WTC11 (cell line): ENCODE measurements around the gene OPRM1.

Experiments used
- CREB1 ChIP-seq: sonication (generic); formaldehyde crosslinking; IDR thresholded peaks from 2 replicates; pipeline ENCODE4 v1.8.0; 2023; ENCODE audit warnings: mild to moderate bottlenecking, missing genetic modification reagents
- NFATC4 ChIP-seq: fragments of 250-450 bp; sonication (Bioruptor Pico); IDR thresholded peaks from 2 replicates; pipeline ENCODE4 v1.9.0; 2021; ENCODE audit warnings: mild to moderate bottlenecking
- RELA ChIP-seq: sonication (generic); formaldehyde crosslinking; IDR thresholded peaks from 2 replicates; pipeline ENCODE4 v1.8.1; 2022; ENCODE audit warnings: missing genetic modification reagents, mild to moderate bottlenecking, borderline replicate concordance
- ZNF671 ChIP-seq: fragments of 250-450 bp; sonication (Bioruptor Pico); IDR thresholded peaks from 2 replicates; pipeline ENCODE4 v1.8.0; 2021; ENCODE audit warnings: mild to moderate bottlenecking
- TF ChIP-seq, protein P1 (sequence below): sonication (generic); formaldehyde crosslinking; conservative IDR thresholded peaks from 2 replicates; pipeline ENCODE4 v1.8.1; 2022; ENCODE audit warnings: mild to moderate bottlenecking, missing genetic modification reagents
- TF ChIP-seq, protein P2 (sequence below): fragments of 200-600 bp; IDR thresholded peaks from 2 replicates; pipeline ENCODE4 v1.8.0; 2022; ENCODE audit warnings: antibody characterized with exemption
- TF ChIP-seq, protein P3 (sequence below): sonication (generic); formaldehyde crosslinking; IDR thresholded peaks from 2 replicates; pipeline ENCODE4 v1.8.1; 2022; ENCODE audit warnings: low read depth, missing genetic modification reagents, borderline replicate concordance
- TF ChIP-seq, protein P4 (sequence below): fragments of 250-450 bp; sonication (Bioruptor Pico); IDR thresholded peaks from 2 replicates; pipeline ENCODE4 v1.9.0; 2021; ENCODE audit warnings: mild to moderate bottlenecking
- TF ChIP-seq, protein P5 (sequence below): sonication (generic); formaldehyde crosslinking; IDR thresholded peaks from 2 replicates; pipeline ENCODE4 v1.8.0; 2023; ENCODE audit warnings: missing genetic modification reagents, mild to moderate bottlenecking, borderline replicate concordance

DNA sequence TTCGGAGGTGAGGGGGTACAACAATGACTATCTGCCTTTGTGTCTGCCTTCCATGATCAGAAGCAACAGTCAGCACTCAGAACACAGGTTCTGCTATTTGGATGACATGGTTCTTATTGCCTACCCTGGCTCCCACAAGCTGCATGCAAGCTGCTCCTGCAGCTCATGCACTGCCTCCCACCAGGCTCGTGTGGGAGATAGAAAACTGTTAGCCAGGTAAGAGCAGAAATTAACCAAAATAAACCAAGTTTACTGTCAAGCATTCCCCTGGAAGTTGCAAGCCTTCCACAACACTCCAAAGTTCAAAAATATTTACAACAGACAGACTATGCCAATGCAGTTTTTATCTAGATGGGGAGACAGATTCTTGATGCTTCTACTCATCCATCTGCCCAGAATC, 31.0 kb downstream of the OPRM1 start:
- TF ChIP-seq, protein P1, sequence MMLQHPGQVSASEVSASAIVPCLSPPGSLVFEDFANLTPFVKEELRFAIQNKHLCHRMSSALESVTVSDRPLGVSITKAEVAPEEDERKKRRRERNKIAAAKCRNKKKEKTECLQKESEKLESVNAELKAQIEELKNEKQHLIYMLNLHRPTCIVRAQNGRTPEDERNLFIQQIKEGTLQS (CRISPR knock-in tag): no peak
- TF ChIP-seq RELA: no peak
- no peak for TF ChIP-seq CREB1 (CRISPR knock-in tag)
- TF ChIP-seq, protein P2, sequence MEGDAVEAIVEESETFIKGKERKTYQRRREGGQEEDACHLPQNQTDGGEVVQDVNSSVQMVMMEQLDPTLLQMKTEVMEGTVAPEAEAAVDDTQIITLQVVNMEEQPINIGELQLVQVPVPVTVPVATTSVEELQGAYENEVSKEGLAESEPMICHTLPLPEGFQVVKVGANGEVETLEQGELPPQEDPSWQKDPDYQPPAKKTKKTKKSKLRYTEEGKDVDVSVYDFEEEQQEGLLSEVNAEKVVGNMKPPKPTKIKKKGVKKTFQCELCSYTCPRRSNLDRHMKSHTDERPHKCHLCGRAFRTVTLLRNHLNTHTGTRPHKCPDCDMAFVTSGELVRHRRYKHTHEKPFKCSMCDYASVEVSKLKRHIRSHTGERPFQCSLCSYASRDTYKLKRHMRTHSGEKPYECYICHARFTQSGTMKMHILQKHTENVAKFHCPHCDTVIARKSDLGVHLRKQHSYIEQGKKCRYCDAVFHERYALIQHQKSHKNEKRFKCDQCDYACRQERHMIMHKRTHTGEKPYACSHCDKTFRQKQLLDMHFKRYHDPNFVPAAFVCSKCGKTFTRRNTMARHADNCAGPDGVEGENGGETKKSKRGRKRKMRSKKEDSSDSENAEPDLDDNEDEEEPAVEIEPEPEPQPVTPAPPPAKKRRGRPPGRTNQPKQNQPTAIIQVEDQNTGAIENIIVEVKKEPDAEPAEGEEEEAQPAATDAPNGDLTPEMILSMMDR: no peak
- TF ChIP-seq, protein P3, sequence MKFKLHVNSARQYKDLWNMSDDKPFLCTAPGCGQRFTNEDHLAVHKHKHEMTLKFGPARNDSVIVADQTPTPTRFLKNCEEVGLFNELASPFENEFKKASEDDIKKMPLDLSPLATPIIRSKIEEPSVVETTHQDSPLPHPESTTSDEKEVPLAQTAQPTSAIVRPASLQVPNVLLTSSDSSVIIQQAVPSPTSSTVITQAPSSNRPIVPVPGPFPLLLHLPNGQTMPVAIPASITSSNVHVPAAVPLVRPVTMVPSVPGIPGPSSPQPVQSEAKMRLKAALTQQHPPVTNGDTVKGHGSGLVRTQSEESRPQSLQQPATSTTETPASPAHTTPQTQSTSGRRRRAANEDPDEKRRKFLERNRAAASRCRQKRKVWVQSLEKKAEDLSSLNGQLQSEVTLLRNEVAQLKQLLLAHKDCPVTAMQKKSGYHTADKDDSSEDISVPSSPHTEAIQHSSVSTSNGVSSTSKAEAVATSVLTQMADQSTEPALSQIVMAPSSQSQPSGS (CRISPR knock-in tag): no peak
- TF ChIP-seq ZNF671 (CRISPR knock-in tag): no peak
- TF ChIP-seq, protein P4, sequence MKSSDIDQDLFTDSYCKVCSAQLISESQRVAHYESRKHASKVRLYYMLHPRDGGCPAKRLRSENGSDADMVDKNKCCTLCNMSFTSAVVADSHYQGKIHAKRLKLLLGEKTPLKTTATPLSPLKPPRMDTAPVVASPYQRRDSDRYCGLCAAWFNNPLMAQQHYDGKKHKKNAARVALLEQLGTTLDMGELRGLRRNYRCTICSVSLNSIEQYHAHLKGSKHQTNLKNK (CRISPR knock-in tag): no peak
- no peak for TF ChIP-seq NFATC4 (CRISPR knock-in tag)
- TF ChIP-seq, protein P5, sequence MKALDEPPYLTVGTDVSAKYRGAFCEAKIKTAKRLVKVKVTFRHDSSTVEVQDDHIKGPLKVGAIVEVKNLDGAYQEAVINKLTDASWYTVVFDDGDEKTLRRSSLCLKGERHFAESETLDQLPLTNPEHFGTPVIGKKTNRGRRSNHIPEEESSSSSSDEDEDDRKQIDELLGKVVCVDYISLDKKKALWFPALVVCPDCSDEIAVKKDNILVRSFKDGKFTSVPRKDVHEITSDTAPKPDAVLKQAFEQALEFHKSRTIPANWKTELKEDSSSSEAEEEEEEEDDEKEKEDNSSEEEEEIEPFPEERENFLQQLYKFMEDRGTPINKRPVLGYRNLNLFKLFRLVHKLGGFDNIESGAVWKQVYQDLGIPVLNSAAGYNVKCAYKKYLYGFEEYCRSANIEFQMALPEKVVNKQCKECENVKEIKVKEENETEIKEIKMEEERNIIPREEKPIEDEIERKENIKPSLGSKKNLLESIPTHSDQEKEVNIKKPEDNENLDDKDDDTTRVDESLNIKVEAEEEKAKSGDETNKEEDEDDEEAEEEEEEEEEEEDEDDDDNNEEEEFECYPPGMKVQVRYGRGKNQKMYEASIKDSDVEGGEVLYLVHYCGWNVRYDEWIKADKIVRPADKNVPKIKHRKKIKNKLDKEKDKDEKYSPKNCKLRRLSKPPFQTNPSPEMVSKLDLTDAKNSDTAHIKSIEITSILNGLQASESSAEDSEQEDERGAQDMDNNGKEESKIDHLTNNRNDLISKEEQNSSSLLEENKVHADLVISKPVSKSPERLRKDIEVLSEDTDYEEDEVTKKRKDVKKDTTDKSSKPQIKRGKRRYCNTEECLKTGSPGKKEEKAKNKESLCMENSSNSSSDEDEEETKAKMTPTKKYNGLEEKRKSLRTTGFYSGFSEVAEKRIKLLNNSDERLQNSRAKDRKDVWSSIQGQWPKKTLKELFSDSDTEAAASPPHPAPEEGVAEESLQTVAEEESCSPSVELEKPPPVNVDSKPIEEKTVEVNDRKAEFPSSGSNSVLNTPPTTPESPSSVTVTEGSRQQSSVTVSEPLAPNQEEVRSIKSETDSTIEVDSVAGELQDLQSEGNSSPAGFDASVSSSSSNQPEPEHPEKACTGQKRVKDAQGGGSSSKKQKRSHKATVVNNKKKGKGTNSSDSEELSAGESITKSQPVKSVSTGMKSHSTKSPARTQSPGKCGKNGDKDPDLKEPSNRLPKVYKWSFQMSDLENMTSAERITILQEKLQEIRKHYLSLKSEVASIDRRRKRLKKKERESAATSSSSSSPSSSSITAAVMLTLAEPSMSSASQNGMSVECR (CRISPR knock-in tag): no peak
